H1 (cell line): ENCODE data around the gene CA10. TPM values are rescaled to one million over a fixed set of nuclear protein-coding genes. Genes with fewer than 3 reads are reported as not detected.

Source experiments
- CTCF ChIA-PET: fragments of 300-600 bp; sonication (Branson Sonifier 250); formaldehyde crosslinking; loops from one replicate; lab custom pipeline; 2021; ENCODE audit not compliant: partially characterized antibody; lab: Charles Lee
- POLR2A ChIA-PET: fragments of 300-600 bp; sonication (Branson Sonifier 250); formaldehyde crosslinking; loops from one replicate; lab custom pipeline; 2021; ENCODE audit warnings: inconsistent platforms; ENCODE audit not compliant: partially characterized antibody; lab: Charles Lee
- DNase-seq, 2 experiments: peaks; one replicate each; pipeline versions ENCODE4 v3.0.0 to v3.0.0-alpha.2; 2010 to 2022; ENCODE audit warnings: low spot score in 2 of 2, low read depth in 1 of 2, mixed read lengths in 1 of 2
- FAIRE-seq: peaks from 2 replicates; lab custom pipeline; 2011; peaks lifted over from hg19 to GRCh38; lab: Jason Lieb, UNC
- H2AFZ ChIP-seq: 2 replicates; pipeline ENCODE4 v1.8.1; 2012; ENCODE audit warnings: low read length, inconsistent platforms
- H2AK5ac ChIP-seq: 2 replicates; pipeline ENCODE4 v1.6.1; 2013; ENCODE audit warnings: low read depth, low read length
- H2BK120ac ChIP-seq: replicated peaks from 2 replicates; pipeline ENCODE3; 2013; ENCODE audit warnings: low read depth, low read length, inconsistent platforms
- H2BK12ac ChIP-seq: 2 replicates; pipeline ENCODE4 v1.6.1; 2013; ENCODE audit warnings: low read depth, low read length
- H2BK15ac ChIP-seq: 2 replicates; pipeline ENCODE4 v1.6.1; 2013; ENCODE audit warnings: low read length
- H2BK20ac ChIP-seq: 2 replicates; pipeline ENCODE4 v1.6.1; 2013; ENCODE audit warnings: low read length
- H2BK5ac ChIP-seq: 2 replicates; pipeline ENCODE4 v1.6.1; 2013; ENCODE audit warnings: low read depth, low read length
- H3K14ac ChIP-seq: 2 replicates; pipeline ENCODE4 v1.6.1; 2013; ENCODE audit warnings: inconsistent platforms; ENCODE audit not compliant: insufficient read length
- H3K18ac ChIP-seq: 2 replicates; pipeline ENCODE4 v1.6.1; 2013; ENCODE audit warnings: low read length; ENCODE audit errors: extremely low read depth
- H3K23ac ChIP-seq: 2 replicates; pipeline ENCODE4 v1.6.1; 2013; ENCODE audit warnings: inconsistent platforms; ENCODE audit not compliant: insufficient read length
- H3K23me2 ChIP-seq: 2 replicates; pipeline ENCODE4 v1.6.1; 2013; ENCODE audit warnings: low read depth, low read length
- H3K27ac ChIP-seq: 2 replicates; pipeline ENCODE4 v1.6.1; 2011; ENCODE audit warnings: low read depth, low read length, inconsistent platforms
- H3K27me3 ChIP-seq, 4 experiments: replicated peaks in 1 of 4; 1 replicate in 1 of 4; 2 replicates in 3 of 4; pipeline versions ENCODE4 v1.6.1 to v1.8.1; 2011 to 2013; ENCODE audit warnings: low read length in 3 of 4, mild to moderate bottlenecking in 3 of 4, inconsistent platforms in 2 of 4, mixed read lengths in 2 of 4, moderate library complexity in 1 of 4; ENCODE audit not compliant: control insufficient read depth in 3 of 4, insufficient read depth in 3 of 4; ENCODE audit errors: extremely low read depth in 1 of 4
- H3K36me3 ChIP-seq, 4 experiments: 2 replicates each; pipeline versions ENCODE4 v1.6.1 to v1.8.1; 2011 to 2013; ENCODE audit warnings: mild to moderate bottlenecking in 4 of 4, low read length in 3 of 4, moderate library complexity in 2 of 4, control low read depth in 1 of 4, inconsistent platforms in 1 of 4; ENCODE audit not compliant: insufficient read depth in 4 of 4, control insufficient read depth in 2 of 4
- H3K4ac ChIP-seq: replicated peaks from 2 replicates; pipeline ENCODE3; 2013; ENCODE audit warnings: low read length, low read depth, mixed read lengths, inconsistent platforms; ENCODE audit not compliant: insufficient read length
- H3K4me1 ChIP-seq, 4 experiments: replicated peaks in 1 of 4; 1 replicate in 1 of 4; 2 replicates in 3 of 4; pipeline versions ENCODE4 v1.6.1 to v1.8.1; 2011 to 2013; ENCODE audit warnings: low read length in 3 of 4, inconsistent platforms in 2 of 4, mixed read lengths in 1 of 4; ENCODE audit not compliant: insufficient read depth in 4 of 4, control insufficient read depth in 3 of 4
- H3K4me2 ChIP-seq, 2 experiments: 2 replicates each; pipeline versions ENCODE4 v1.6.1 to v1.8.1; 2011 to 2013; ENCODE audit warnings: low read depth in 2 of 2, low read length in 2 of 2, control low read depth in 1 of 2, inconsistent platforms in 1 of 2, mild to moderate bottlenecking in 1 of 2; ENCODE audit not compliant: insufficient read depth in 1 of 2
- H3K4me3 ChIP-seq, 4 experiments: fragments of 200-600, 300-600 bp in 1 of 4; sonication (generic), shearing (Covaris generic), sonication (Bioruptor Twin) in 1 of 4; 2 replicates each; pipeline versions ENCODE4 v1.5.1 to v1.8.1; 2011 to 2016; ENCODE audit warnings: low read length in 4 of 4, low read depth in 3 of 4, control low read depth in 2 of 4, inconsistent platforms in 2 of 4, mild to moderate bottlenecking in 2 of 4, mixed read lengths in 1 of 4, moderate library complexity in 1 of 4; ENCODE audit not compliant: insufficient read depth in 2 of 4; ENCODE audit errors: extremely low read depth in 1 of 4
- H3K56ac ChIP-seq: replicated peaks from 2 replicates; pipeline ENCODE3; 2013; ENCODE audit warnings: low read depth, mild to moderate bottlenecking, mixed read lengths, low read length, inconsistent platforms; ENCODE audit not compliant: insufficient read length
- H3K79me1 ChIP-seq: 2 replicates; pipeline ENCODE4 v1.6.1; 2013; ENCODE audit warnings: low read depth, low read length, control low read depth
- H3K79me2 ChIP-seq, 2 experiments: 2 replicates each; pipeline versions ENCODE4 v1.6.1 to v1.8.1; 2012 to 2013; ENCODE audit warnings: low read length in 2 of 2, mild to moderate bottlenecking in 2 of 2, inconsistent platforms in 1 of 2; ENCODE audit not compliant: insufficient read depth in 2 of 2, control insufficient read depth in 1 of 2
- H3K9ac ChIP-seq, 4 experiments: replicated peaks in 1 of 4; 1 replicate in 1 of 4; 2 replicates in 3 of 4; pipeline versions ENCODE4 v1.6.1 to v1.8.1; 2011 to 2013; ENCODE audit warnings: low read depth in 3 of 4, low read length in 3 of 4, control low read depth in 2 of 4, mild to moderate bottlenecking in 2 of 4, moderate library complexity in 2 of 4, inconsistent platforms in 1 of 4; ENCODE audit errors: extremely low read depth in 1 of 4
- H3K9me3 ChIP-seq, 2 experiments: 2 replicates each; pipeline versions ENCODE4 v1.6.1 to v1.8.1; 2012 to 2013; ENCODE audit warnings: mild to moderate bottlenecking in 2 of 2, moderate library complexity in 2 of 2, control low read depth in 1 of 2, inconsistent platforms in 1 of 2, low read depth in 1 of 2, low read length in 1 of 2, mixed read lengths in 1 of 2; ENCODE audit not compliant: insufficient read depth in 2 of 2
- H4K20me1 ChIP-seq, 2 experiments: replicated peaks in 1 of 2; 2 replicates each; pipeline versions ENCODE3 to v1.8.1; 2011 to 2013; ENCODE audit warnings: inconsistent platforms in 2 of 2, low read length in 2 of 2, mild to moderate bottlenecking in 1 of 2; ENCODE audit not compliant: insufficient read depth in 2 of 2, control insufficient read depth in 1 of 2
- H4K5ac ChIP-seq: 2 replicates; pipeline ENCODE4 v1.6.1; 2013; ENCODE audit warnings: low read length, low read depth, mixed read lengths, inconsistent platforms; ENCODE audit not compliant: insufficient read length
- H4K8ac ChIP-seq: 2 replicates; pipeline ENCODE4 v1.8.0; 2013; ENCODE audit warnings: mild to moderate bottlenecking, moderate library complexity, low read length, inconsistent platforms; ENCODE audit not compliant: insufficient read depth; ENCODE audit errors: extremely low read depth
- H4K91ac ChIP-seq: replicated peaks from 2 replicates; pipeline ENCODE3; 2013; ENCODE audit warnings: low read length, mixed read lengths, inconsistent platforms; ENCODE audit not compliant: insufficient read length
- KDM1A ChIP-seq: fragments of 200-600, 300-600 bp; sonication (generic); IDR thresholded peaks from 2 replicates; pipeline ENCODE4 v1.7.1; 2016; ENCODE audit warnings: mild to moderate bottlenecking, low read length, borderline replicate concordance
- MAX ChIP-seq: IDR thresholded peaks from 2 replicates; pipeline ENCODE4 v1.6.1; 2012; ENCODE audit warnings: inconsistent platforms
- WGBS, 2 experiments: shearing (Covaris generic) in 1 of 2; methylation state at CpG; one replicate each; pipeline versions ENCODE4 v1.1.6 to v1.1.7; 2013 to 2015; ENCODE audit warnings: low lambda C conversion rate in 2 of 2, mixed read lengths in 2 of 2, inconsistent platforms in 1 of 2, low coverage in 1 of 2, missing lambda C conversion rate in 1 of 2; ENCODE audit not compliant: insufficient replicate concordance in 2 of 2, insufficient coverage in 1 of 2, insufficient read length in 1 of 2; ENCODE audit errors: extremely low coverage in 1 of 2, missing lambda C conversion rate in 1 of 2; 5-methylcytosine and 5-hydroxymethylcytosine counted together
- polyA plus RNA-seq, 7 experiments: library from polyadenylated mRNA; depleted of rRNA in 3 of 7; stranded (reverse) in 5 of 7; unstranded in 2 of 7; fragments of >200 nt in 5 of 7; fragments of 200-250 nt in 2 of 7; gene quantifications; 1 replicate in 5 of 7; 2 replicates in 1 of 7; 4 replicates in 1 of 7; pipeline versions ENCODE4 v1.2.1 to v1.2.3, GENCODE V29; 2011 to 2013; ENCODE audit warnings: missing spikeins in 2 of 7, mixed read lengths in 2 of 7
- total RNA-seq: library from RNA; stranded (reverse); fragmentation: NEBNext Ultra II Directional; extraction: Animal tissue kit (Norgen Biotek cat#: 25700); gene quantifications from 2 replicates; pipeline ENCODE4 v1.2.1, GENCODE V29; 2021

The CA10 gene
- total and polyA plus RNA-seq, 2 of the 8 experiments (the other 6 are each of a cell fraction or from before 2014, with no cell fraction given): 0.60 to 0.63 TPM

- Histone ChIP-seq H3K79me2 (no peaks in the 10 kb centered on the region), H3K27ac (no peak overlapping the region), H2BK12ac (no peak overlapping the region), H3K14ac (no peak overlapping the region), H3K36me3 (no peaks in the 10 kb centered on the region), H4K5ac (no peak overlapping the region), H4K8ac (no peak overlapping the region), H3K9me3 (peaks cover 0 to 5% of the 10 kb centered on the region in 2 experiments; a peak in 1 of 4 replicates), H3K23ac (no peak overlapping the region), H3K4me3 (no peak overlapping the region), H2AK5ac (no peak overlapping the region), H3K79me1 (no peaks in the 10 kb centered on the region), H3K27me3 (no peaks in the 10 kb centered on the region; a peak in 1 of 7 replicates), H2BK5ac (no peak overlapping the region), H3K9ac (no peak overlapping the region), H3K18ac (no peak overlapping the region), H3K56ac (no peak overlapping the region), H2BK20ac (no peak overlapping the region), H2BK15ac (no peak overlapping the region), H2AFZ (no peak overlapping the region), H4K20me1 (no peaks in the 10 kb centered on the region), H2BK120ac (no peak overlapping the region), H4K91ac (no peak overlapping the region), H3K4me1 (no peaks in the 10 kb centered on the region), H3K23me2 (no peaks in the 10 kb centered on the region), H3K4ac (no peak overlapping the region), H3K4me2 (no peak overlapping the region)
- no peak for DNase-seq
- no peak for FAIRE-seq
- CTCF ChIA-PET: interaction anchor here (0.8 to 1.7 kb wide), 3 partner anchors 24 to 444 kb away, joined by 3 to 4 read pairs (median 3); no protein-coding TSS in a partner anchor
- WGBS, 2 experiments: 91% methylated on average over 2 of the region's 2 CpGs; no CpG with 5 or more reads in 1 of the 2 experiments
- TF ChIP-seq MAX (no peak), KDM1A (0 out of 2 replicates have a peak, but pooled peaks have one; percentile 53)
- POLR2A ChIA-PET: no interaction called here
Measured at GRCh38 chr17:51662204-51663056, 496.1 kb downstream of the CA10 start.
